COLO668 (cell line): ENCODE results near the gene THSD4.
"Not testable (repeated sequence)": the region's sequence is repeated elsewhere in the genome, so short reads cannot be mapped to it uniquely, and the experiment has no call there.

Experiments used
- DNase-seq: peaks from one replicate; lab custom pipeline; 2025; ENCODE audit not compliant: unreplicated experiment; lab: John Stamatoyannopoulos, UW

THSD4 gene

GRCh38 chr15:71366926-71367325, 251.7 kb downstream of the THSD4 start:
- DNase-seq = no peak

- not testable (repeated sequence) for DNase-seq
Observed at GRCh38 chr15:71367737-71368136, 252.5 kb downstream of the THSD4 start.

DNA sequence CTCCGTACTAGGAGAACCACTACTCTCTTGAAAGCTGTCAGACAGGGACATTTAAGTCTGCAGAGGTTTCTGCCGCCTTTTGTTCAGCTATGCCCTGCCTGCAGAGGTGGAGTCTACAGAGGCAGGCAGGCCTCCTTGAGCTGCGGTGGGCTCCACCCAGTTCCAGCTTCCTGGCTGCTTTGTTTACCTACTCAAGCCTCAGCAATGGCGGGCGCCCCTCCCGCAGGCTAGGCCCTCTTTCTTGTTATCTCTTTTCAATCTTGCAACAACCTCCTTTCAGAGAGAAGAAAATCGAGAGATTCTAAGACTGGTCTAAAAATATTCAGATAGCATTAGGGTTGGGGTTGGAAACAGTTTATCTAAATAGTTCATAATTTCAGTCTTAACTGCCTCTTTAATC, 257.5 kb downstream of the THSD4 start:
- not testable (repeated sequence) for DNase-seq

DNA sequence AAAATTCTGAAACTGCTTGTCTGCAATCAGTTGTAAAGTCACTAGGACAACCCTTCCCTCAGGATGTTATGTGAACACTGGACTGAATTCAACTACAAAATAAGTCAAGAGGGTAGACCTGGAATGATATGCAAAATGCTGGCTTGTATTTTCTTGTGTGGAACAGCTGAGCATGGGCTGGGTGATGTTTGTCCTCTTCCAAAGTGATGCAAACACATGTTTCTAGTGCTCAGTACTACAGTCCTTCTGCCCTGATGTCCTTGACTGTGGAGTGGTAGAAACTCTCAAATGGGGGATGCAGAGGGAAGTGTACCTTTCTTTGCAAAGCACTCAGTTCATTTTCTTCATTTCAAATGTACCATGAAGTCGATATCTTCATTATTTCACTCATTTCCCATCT, 258.6 kb downstream of the THSD4 start:
- DNase-seq = no peak

DNA sequence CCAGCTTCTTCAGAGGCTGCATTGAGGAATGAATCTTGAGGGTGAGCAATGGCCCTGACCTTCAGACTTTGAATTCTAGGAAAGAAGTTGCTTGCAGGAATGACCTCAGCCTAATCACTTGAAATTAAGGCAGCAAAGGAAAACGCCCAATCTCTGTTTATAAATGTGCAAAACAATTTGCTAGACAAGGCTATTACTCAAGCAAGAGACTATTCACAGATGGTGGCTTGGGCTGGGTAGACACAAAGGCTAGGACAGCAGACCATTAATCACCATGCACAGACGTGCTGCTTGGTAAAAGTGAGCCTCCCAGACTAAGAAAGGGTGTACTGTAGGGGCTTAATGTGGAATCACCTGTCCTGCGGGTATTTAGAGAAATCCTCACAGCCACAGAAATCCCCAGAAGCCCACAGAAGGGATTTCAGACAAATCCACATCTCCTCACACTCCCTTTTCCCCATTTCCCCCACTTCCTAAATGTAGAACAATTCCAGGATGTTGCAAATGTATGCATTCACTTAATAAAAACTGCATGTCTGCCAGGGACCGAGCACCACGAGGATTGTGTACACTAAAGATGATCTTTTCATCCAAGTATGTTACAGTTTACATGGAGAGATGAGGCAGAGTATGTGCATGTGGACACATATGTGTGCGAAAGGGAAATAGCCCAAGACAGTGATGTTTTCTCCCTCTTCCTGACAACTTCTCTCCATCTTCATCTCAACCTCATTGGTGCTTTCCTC, 259.5 kb downstream of the THSD4 start:
- no peak for DNase-seq

DNA sequence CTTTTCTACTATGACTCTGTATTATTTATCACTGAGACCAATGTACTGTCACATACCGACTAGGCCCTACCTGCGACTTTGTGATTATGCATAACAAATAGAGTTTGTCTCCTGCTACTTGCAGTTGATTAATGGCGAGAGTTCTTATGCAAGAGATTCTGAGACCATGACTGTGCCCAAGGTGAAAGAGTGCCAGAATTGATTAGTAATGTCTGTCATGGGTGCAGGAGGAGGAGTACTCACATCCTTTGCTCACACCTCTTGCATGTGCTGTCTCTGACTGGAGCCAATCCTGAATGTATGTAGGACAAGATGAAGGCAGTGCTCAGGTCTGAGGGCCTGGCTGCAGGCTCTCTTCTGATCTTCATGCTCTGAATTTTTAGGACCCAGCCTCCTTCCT, 260.7 kb downstream of the THSD4 start:
- no peak for DNase-seq

GRCh38 chr15:71379893-71380292, 264.6 kb downstream of the THSD4 start:
- no peak for DNase-seq

GRCh38 chr15:71380345-71380744, 265.1 kb downstream of the THSD4 start:
- no peak for DNase-seq

DNA sequence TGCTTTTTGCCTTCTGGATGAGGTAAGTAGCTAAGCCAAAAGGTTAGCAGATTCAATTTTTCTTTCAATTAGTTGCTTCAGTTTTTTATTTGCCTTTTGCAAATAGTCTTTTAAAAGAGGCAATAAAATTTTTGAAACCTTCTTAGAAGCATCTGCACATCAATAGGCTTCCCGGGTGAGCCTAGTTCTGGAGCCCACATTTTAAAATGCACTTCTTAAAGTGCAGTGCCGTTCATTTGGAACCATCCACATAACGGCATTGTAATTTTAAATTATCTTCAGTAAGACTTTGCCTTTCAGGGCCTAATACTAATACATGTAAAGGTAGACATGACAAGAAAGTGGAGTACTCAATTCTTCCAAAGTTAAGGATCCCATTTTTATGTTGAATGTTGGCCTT, 269.2 kb downstream of the THSD4 start:
- DNase-seq = no peak

- DNase-seq = no peak
Observed at GRCh38 chr15:71385026-71385425, 269.8 kb downstream of the THSD4 start.

DNA sequence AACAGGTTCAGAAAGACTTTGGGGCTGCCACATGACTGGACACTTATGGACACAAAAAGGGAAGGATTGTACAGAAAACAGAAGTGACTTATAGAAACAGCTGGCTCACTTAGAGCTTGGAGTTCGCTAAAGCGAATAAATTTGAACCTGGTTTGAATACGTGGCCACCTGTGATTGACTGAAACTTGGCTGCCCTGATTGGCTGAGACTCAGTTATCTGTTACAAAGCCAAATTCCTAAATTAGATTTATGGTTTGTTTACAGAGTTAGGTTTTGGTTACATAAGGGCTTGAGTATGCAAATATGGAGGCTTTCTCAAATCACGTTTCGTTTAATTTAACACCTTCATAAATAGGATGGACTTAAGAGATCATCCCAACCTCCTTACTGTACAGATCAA, 270.2 kb downstream of the THSD4 start:
- DNase-seq = no peak

GRCh38 chr15:71386005-71386404, 270.7 kb downstream of the THSD4 start:
- DNase-seq = no peak

GRCh38 chr15:71386448-71387236, 271.4 kb downstream of the THSD4 start:
- DNase-seq = no peak

DNA sequence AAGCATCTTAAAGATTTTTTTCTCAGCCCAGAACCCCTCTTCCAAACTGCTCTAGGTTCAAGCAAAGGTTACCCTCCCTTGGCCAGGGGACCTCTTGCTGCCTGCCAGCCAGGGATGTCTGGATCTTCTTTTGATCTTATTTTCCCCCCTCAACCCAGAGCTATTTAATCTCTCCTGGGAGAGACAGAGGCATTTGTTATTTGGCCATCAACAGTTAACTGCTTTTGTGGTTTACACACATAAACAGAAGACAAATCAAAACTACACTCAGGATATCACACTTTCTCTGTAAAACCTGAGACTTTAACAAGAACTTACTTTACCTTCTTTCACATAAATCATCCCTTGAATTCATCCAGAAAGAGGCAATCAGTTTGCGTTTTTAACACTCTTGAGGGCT, 272.5 kb downstream of the THSD4 start:
- no peak for DNase-seq

- no peak for DNase-seq
Observed at GRCh38 chr15:71390096-71390495, 274.8 kb downstream of the THSD4 start.

DNA sequence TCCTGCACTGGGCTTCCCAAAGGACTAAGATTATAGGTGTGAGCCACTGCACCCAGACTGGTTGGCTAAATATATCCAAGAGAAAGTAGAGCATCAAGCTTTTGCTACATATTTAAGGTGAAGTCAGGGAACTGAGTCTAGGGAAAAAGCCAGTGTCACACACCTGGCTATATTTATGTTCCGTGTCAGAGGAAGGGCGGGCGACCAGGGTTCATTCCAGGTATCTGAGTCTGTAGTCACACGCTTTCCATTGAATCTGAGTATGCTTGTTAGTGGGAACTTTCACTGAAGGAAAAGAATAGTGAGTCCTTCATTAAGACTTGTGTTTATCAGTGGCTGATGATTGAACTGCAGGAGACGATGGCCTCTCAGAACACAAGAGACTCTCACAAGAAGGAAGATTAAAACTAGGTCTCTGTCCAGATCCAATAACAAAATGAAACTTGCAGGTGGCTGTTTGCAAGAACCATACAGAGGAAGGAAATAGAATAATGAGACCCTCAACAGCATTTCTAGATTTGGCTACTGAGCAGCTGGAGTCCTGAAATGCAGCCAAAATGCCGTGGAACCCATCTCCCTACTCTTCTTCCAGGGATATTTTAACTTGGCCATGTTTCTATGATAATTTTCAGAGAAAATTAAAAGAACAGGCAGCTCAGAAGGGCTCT, 276.3 kb downstream of the THSD4 start:
- DNase-seq = no peak

DNA sequence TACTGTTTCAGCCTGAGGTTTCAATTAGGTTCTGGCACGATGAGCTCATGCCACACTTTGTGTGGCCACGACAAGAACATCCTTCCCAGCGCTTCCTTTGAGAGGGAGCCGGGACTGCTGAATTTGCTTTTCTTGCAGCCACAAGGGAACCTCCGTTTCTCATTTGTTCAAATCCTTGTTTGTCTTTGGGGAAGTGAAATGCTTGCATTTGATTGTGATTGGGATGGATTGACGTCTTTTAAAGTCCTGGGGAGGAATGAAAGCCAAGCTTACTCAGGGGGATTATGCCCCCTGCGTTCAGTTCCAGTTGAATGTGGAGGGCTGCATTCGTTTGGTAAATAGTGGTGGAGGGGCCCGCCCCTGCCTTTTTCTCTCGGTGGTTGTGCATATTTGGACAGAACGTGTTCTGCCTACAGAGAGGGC, 277.6 kb downstream of the THSD4 start:
- DNase-seq = no peak

DNA sequence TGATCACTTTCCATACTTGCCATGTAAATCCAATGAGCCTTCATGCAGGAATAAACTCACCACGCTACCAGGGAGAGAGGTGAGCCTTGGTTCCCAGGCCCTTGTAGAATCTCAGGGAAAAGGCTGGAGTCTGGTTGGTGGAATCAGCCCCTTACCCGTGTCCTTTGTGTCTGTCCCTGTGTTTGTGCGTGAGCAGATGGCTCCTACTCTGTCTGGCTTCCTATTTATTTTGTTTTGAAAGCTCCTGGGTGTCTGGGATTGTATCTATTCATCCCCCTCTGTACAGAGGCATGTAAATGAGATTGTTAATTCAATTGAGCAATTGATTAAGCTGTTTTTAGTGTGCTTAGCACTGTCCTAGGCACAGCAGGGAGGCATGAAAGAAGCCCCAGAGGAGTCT, 278.1 kb downstream of the THSD4 start:
- DNase-seq = no peak

- DNase-seq = no peak
Observed at GRCh38 chr15:71396536-71397125, 281.4 kb downstream of the THSD4 start.

DNA sequence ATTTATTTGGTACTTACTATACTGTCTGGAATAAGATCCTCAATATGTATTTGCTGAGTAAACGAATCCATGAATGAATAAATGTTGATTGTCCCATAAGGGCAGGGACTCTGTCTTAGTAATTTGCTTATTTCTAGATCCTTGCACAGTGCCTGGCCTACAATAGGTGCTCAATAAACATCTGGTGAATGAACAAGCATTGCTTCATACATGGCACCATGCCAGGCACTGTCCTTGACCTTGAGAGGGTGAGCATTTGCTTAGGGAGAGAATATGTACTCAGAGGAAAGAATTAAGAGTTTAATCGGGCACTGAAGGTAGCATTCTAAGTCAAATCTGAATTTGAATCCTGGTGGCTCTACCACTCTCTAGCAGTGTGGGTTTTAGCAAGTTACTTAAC, 282.1 kb downstream of the THSD4 start:
- DNase-seq = no peak

DNA sequence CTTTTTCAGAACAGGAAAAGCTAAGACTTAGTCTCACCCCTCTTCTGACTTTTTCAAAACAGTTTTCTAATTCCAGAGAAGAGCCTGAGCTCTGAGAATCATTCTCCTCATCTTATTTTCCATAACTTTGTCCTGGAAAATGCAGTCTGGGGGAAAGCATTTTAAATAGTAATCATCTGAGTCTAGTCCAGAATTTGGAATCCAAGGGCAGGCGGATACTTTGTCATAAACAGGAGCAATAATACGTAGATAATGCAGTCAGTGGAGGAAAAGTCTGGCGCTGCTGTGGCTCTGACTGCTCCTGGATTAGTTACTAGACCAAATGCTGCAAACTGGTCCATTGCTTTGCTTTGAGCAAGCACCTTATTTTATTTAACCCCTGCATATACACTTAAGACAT, 285.0 kb downstream of the THSD4 start:
- no peak for DNase-seq

DNA sequence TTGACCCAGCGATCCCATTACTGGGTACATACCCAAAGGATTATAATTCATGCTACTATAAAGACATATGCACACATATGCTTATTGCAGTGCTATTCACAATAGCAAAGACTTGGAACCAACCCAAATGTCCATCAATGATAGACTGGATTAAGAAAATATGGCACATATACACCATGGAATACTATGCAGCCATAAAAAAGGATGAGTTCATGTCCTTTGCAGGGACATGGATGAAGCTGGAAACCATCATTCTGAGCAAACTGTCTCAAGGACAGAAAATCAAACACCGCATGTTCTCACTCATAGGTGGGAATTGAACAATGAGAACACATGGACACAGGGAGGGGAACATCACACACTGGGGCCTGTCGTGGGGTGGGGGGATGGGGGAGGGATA, 286.5 kb downstream of the THSD4 start:
- not testable (repeated sequence) for DNase-seq
